Measurements from ENCODE around the gene EGR4.

The EGR4 gene

GRCh38 chr2:73297151-73297559 is 3.8 kb upstream of the EGR4 start:
- H3K4me3 ChIP-seq (ENCODE audit: low read depth, low read length), result no peak overlapping the region
- TF ChIP-seq, protein P1, sequence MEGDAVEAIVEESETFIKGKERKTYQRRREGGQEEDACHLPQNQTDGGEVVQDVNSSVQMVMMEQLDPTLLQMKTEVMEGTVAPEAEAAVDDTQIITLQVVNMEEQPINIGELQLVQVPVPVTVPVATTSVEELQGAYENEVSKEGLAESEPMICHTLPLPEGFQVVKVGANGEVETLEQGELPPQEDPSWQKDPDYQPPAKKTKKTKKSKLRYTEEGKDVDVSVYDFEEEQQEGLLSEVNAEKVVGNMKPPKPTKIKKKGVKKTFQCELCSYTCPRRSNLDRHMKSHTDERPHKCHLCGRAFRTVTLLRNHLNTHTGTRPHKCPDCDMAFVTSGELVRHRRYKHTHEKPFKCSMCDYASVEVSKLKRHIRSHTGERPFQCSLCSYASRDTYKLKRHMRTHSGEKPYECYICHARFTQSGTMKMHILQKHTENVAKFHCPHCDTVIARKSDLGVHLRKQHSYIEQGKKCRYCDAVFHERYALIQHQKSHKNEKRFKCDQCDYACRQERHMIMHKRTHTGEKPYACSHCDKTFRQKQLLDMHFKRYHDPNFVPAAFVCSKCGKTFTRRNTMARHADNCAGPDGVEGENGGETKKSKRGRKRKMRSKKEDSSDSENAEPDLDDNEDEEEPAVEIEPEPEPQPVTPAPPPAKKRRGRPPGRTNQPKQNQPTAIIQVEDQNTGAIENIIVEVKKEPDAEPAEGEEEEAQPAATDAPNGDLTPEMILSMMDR (IDR thresholded peaks at IDR 0.05; ENCODE audit: borderline replicate concordance, insufficient read depth, low read depth, low read length), result no peak

- TF ChIP-seq, protein P1 (IDR thresholded peaks at IDR 0.05; ENCODE audit: borderline replicate concordance, insufficient read depth, low read depth, low read length), result no peak
- no peak overlapping the region for H3K4me3 ChIP-seq (ENCODE audit: low read depth, low read length)
Measured at GRCh38 chr2:73295751-73296400, 2.5 kb upstream of the EGR4 start.

DNA sequence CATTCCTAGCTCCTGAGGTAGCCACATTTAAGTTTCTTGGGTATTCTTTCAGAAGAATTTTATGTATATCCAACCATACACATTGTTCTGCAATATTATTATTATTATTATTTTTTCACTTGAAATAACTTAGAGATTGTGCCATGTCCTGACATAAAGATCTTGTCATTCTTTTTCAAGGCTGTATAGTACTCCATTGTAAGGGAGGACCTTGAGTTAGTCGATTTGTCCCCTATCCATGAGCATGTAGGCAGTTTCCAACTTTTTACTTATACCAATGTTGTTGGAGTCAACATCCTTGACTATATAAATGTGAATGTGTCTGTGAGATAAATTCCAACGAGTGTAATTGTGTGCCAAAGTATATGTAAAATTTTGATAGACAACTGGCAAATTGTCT is 891 bp upstream of the EGR4 start:
- TF ChIP-seq, protein P1 (IDR thresholded peaks at IDR 0.05; ENCODE audit: borderline replicate concordance, insufficient read depth, low read depth, low read length), result no peak
- no peak overlapping the region for H3K4me3 ChIP-seq (ENCODE audit: low read depth, low read length)

GRCh38 chr2:73292906-73293533 is 328 bp downstream of the EGR4 start:
- TF ChIP-seq, protein P1 (IDR thresholded peaks at IDR 0.05; ENCODE audit: borderline replicate concordance, insufficient read depth, low read depth, low read length), result no peak
- H3K4me3 ChIP-seq (ENCODE audit: low read depth, low read length), result peak overlapping the region; percentile 36

DNA sequence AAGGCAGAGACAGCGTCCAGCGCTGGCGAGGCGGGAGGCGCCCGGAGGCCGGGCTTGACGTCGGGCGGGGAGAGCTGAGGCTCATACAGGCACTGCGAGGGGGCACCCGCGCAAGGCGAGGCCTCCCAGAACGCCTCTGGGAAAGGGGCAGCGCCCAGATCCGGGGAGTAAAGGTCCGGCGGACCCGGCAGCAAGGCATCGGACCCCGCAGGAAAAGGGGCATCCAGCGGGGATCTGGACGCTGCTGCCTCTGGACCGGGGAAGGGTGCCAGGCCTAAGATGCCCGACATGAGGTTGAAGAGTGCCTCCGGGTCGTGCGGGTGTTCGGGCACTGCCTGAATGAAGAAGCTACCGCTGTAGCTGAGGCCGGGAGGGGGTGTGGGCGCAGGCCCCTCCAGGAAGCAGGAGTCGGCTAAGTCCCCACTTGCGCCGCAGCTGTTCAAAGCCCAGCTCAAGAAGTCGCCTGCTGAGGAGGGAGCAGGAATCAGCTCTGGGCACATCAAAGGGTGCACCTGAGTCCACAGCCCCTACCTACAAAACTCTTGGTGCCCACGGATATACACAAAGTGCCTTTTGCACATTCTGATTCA is 937 bp downstream of the EGR4 start:
- H3K4me3 ChIP-seq (ENCODE audit: low read depth, low read length), result no peak overlapping the region
- TF ChIP-seq, protein P1 (IDR thresholded peaks at IDR 0.05; ENCODE audit: borderline replicate concordance, insufficient read depth, low read depth, low read length), result no peak

- TF ChIP-seq, protein P1 (IDR thresholded peaks at IDR 0.05; ENCODE audit: borderline replicate concordance, insufficient read depth, low read depth, low read length), result 0 out of 2 replicates have a peak, but pooled peaks have one; percentile 15
- H3K4me3 ChIP-seq (ENCODE audit: low read depth, low read length), result no peak overlapping the region
Measured at GRCh38 chr2:73291461-73292315, 1.7 kb downstream of the EGR4 start.

Data from GM12875 (cell line).